Muscle of leg (tissue), 16 donors: Measurements from ENCODE around the gene TP53RK. TPM values are rescaled to one million over a fixed set of nuclear protein-coding genes. Genes with fewer than 3 reads are reported as not detected.

Experiments
- DNase-seq: peaks from one replicate; pipeline ENCODE4 v3.0.0; 2013
- H3K27ac ChIP-seq: one replicate; pipeline ENCODE4 v1.5.1; 2013; ENCODE audit warnings: mild to moderate bottlenecking, low read length, control low read depth
- H3K27me3 ChIP-seq: one replicate; pipeline ENCODE4 v1.6.1; 2013; ENCODE audit warnings: low read length; ENCODE audit not compliant: control insufficient read depth, insufficient read depth
- H3K36me3 ChIP-seq: one replicate; pipeline ENCODE4 v1.6.1; 2013; ENCODE audit warnings: low read length; ENCODE audit not compliant: control insufficient read depth, insufficient read depth
- H3K4me1 ChIP-seq: one replicate; pipeline ENCODE4 v1.6.1; 2013; ENCODE audit warnings: low read length; ENCODE audit not compliant: control insufficient read depth, insufficient read depth
- H3K4me3 ChIP-seq: one replicate; pipeline ENCODE4 v1.5.1; 2013; ENCODE audit warnings: low read length, control low read depth
- H3K9me3 ChIP-seq: replicated peaks from 2 replicates; pipeline ENCODE4 v1.6.1; 2013; ENCODE audit warnings: low read depth, low read length; ENCODE audit not compliant: control insufficient read depth
- WGBS: methylation state at CpG from one replicate; pipeline ENCODE4 v1.1.5; 2013; ENCODE audit warnings: missing lambda C conversion rate; ENCODE audit not compliant: insufficient coverage; 5-methylcytosine and 5-hydroxymethylcytosine counted together
- long read RNA-seq, 11 donors: transcript quantifications; one replicate each; lab custom pipeline, GENCODE V29; 2026
- polyA plus RNA-seq, 8 donors: library from polyadenylated mRNA; unstranded; fragments of 120-200 nt; gene quantifications; one replicate each; pipeline versions ENCODE4 v1.2.1 to v1.2.3, GENCODE V29; 2013; ENCODE audit warnings: inconsistent platforms in 1 of 8, low replicate concordance in 1 of 8; ENCODE audit not compliant: insufficient read length in 8 of 8, insufficient read depth in 1 of 8
- total RNA-seq: library from RNA; stranded (reverse); fragments of 120-200 nt; gene quantifications from one replicate; pipeline ENCODE4 v1.2.4, GENCODE V29; 2013

Gene TP53RK
- 10.3 TPM for total RNA-seq
- 10 to 100 TPM in 5 of 8 donors, 1 to 10 TPM in 3; 9.4 to 12.5 (median 10.1) TPM for polyA plus RNA-seq
- long read RNA-seq, donor 1, transcript TP53RK-202 (2 exons, 3,515 nt): major isoform, 7 of 8 reads
- long read RNA-seq, donor 1, partial matches to known transcripts: 0 of 8 reads
- long read RNA-seq, donor 1, other reads (novel, unspliced or antisense): 0 of 8 reads
- long read RNA-seq, donor 2: 0 reads
- long read RNA-seq, donor 3, transcript TP53RK-202 (2 exons, 3,515 nt): major isoform, 12 of 13 reads
- long read RNA-seq, donor 3, partial matches to known transcripts: 0 of 13 reads
- long read RNA-seq, donor 3, other reads (novel, unspliced or antisense): 0 of 13 reads
- long read RNA-seq, donor 4, transcript TP53RK-202 (2 exons, 3,515 nt): major isoform, 11 of 11 reads
- long read RNA-seq, donor 4, partial matches to known transcripts: 0 of 11 reads
- long read RNA-seq, donor 4, other reads (novel, unspliced or antisense): 0 of 11 reads
- long read RNA-seq, donor 5, transcript TP53RK-202 (2 exons, 3,515 nt): major isoform, 25 of 26 reads
- long read RNA-seq, donor 5, partial matches to known transcripts: 0 of 26 reads
- long read RNA-seq, donor 5, other reads (novel, unspliced or antisense): 0 of 26 reads
- long read RNA-seq, donor 6, transcript TP53RK-202 (2 exons, 3,515 nt): major isoform, 19 of 21 reads
- long read RNA-seq, donor 6, partial matches to known transcripts: 0 of 21 reads
- long read RNA-seq, donor 6, other reads (novel, unspliced or antisense): 0 of 21 reads
- long read RNA-seq, donor 7, transcript TP53RK-202 (2 exons, 3,515 nt): major isoform, 15 of 24 reads
- long read RNA-seq, donor 7, partial matches to known transcripts: 9 of 24 reads
- long read RNA-seq, donor 7, other reads (novel, unspliced or antisense): 0 of 24 reads
- long read RNA-seq, donor 8, transcript TP53RK-202 (2 exons, 3,515 nt): major isoform, 5 of 6 reads
- long read RNA-seq, donor 8, partial matches to known transcripts: 0 of 6 reads
- long read RNA-seq, donor 8, other reads (novel, unspliced or antisense): 0 of 6 reads
- long read RNA-seq, donor 9, partial matches to known transcripts: 0 of 4 reads
- long read RNA-seq, donor 9, other reads (novel, unspliced or antisense): 0 of 4 reads
- long read RNA-seq, donor 10, transcript TP53RK-202 (2 exons, 3,515 nt): major isoform, 12 of 19 reads
- long read RNA-seq, donor 10, partial matches to known transcripts: 6 of 19 reads
- long read RNA-seq, donor 10, other reads (novel, unspliced or antisense): 0 of 19 reads
- long read RNA-seq, donor 11, transcript TP53RK-202 (2 exons, 3,515 nt): major isoform, 7 of 7 reads
- long read RNA-seq, donor 11, partial matches to known transcripts: 0 of 7 reads
- long read RNA-seq, donor 11, other reads (novel, unspliced or antisense): 0 of 7 reads

- H3K36me3 ChIP-seq: peaks cover 6% of the 10 kb centered on the region
- no peaks in the 10 kb centered on the region for H3K9me3 ChIP-seq
- peak within 1 kb of the TSS; percentile 94 for H3K27ac ChIP-seq
- no peaks in the 10 kb centered on the region for H3K27me3 ChIP-seq
- H3K4me1 ChIP-seq: peaks cover 15% of the 10 kb centered on the region
- WGBS: under 1% methylated on average over 70 of the region's 71 CpGs
- peak within 1 kb of the TSS; percentile 79 for H3K4me3 ChIP-seq
- peak; percentile 100 for DNase-seq
These were observed at the start of gene TP53RK for GRCh38 chr20:46689082-46689753. TSS of gene TP53RK (minus strand) at chr20:46689444. CDS start at chr20:46689414, 30 bp downstream.

GRCh38 chr20:46735436-46735835 lies 46.2 kb upstream of the TP53RK start:
- Histone ChIP-seq H3K4me3 (no peak overlapping the region), H3K4me1 (no peaks in the 10 kb centered on the region), H3K36me3 (peaks cover 31% of the 10 kb centered on the region), H3K27me3 (peaks cover 5% of the 10 kb centered on the region), H3K9me3 (no peaks in the 10 kb centered on the region), H3K27ac (no peak overlapping the region)
- DNase-seq: no peak
- WGBS: no CpG with 5 or more reads among the region's 2 CpGs

- no peaks in the 10 kb centered on the region for H3K27me3 ChIP-seq
- peaks cover 54% of the 10 kb centered on the region for H3K36me3 ChIP-seq
- no peak overlapping the region for H3K27ac ChIP-seq
- DNase-seq: no peak
- no peaks in the 10 kb centered on the region for H3K9me3 ChIP-seq
- no peaks in the 10 kb centered on the region for H3K4me1 ChIP-seq
- WGBS: no CpG with 5 or more reads among the region's 4 CpGs
- no peak overlapping the region for H3K4me3 ChIP-seq
These were observed 42.5 kb upstream of the TP53RK start for GRCh38 chr20:46731770-46732169.

- 92% methylated on average over 27 of the region's 27 CpGs for WGBS
- H3K36me3 ChIP-seq: peaks cover 42% of the 10 kb centered on the region
These were observed 36.2 kb upstream of the TP53RK start for GRCh38 chr20:46725186-46726165.

GRCh38 chr20:46724343-46724959 lies 35.2 kb upstream of the TP53RK start:
- 80% methylated on average over 1 of the region's 1 CpG for WGBS
- Histone ChIP-seq H3K27me3 (no peaks in the 10 kb centered on the region), H3K27ac (no peak overlapping the region), H3K36me3 (peaks cover 39% of the 10 kb centered on the region), H3K4me3 (no peak overlapping the region), H3K4me1 (no peaks in the 10 kb centered on the region), H3K9me3 (peaks cover 14% of the 10 kb centered on the region)
- no peak for DNase-seq

More at GRCh38 chr20:46725186-46726165, 36.2 kb upstream of the TP53RK start:
- Histone ChIP-seq H3K27me3 (no peaks in the 10 kb centered on the region), H3K27ac (no peak overlapping the region), H3K9me3 (peaks cover 12% of the 10 kb centered on the region), H3K4me1 (no peaks in the 10 kb centered on the region), H3K4me3 (no peak overlapping the region)
- DNase-seq: no peak

- H3K36me3 ChIP-seq: peaks cover 32% of the 10 kb centered on the region
- WGBS: no CpG with 5 or more reads among the region's 1 CpG
- no peaks in the 10 kb centered on the region for H3K4me1 ChIP-seq
- H3K4me3 ChIP-seq: no peak overlapping the region
- no peak for DNase-seq
- no peak overlapping the region for H3K27ac ChIP-seq
- H3K27me3 ChIP-seq: no peaks in the 10 kb centered on the region
- H3K9me3 ChIP-seq: peaks cover 14% of the 10 kb centered on the region
These were observed 33.8 kb upstream of the TP53RK start for GRCh38 chr20:46723039-46723438.

- peaks cover 14% of the 10 kb centered on the region for H3K9me3 ChIP-seq
- H3K4me1 ChIP-seq: no peaks in the 10 kb centered on the region
- H3K27me3 ChIP-seq: no peaks in the 10 kb centered on the region
- 100% methylated on average over 2 of the region's 2 CpGs for WGBS
- H3K36me3 ChIP-seq: peaks cover 26% of the 10 kb centered on the region
- H3K4me3 ChIP-seq: no peak overlapping the region
- DNase-seq: no peak
- H3K27ac ChIP-seq: no peak overlapping the region
These were observed 33.2 kb upstream of the TP53RK start for GRCh38 chr20:46722450-46722849.

- no peaks in the 10 kb centered on the region for H3K4me1 ChIP-seq
- WGBS: no CpG with 5 or more reads among the region's 1 CpG
- DNase-seq: no peak
- peaks cover 19% of the 10 kb centered on the region for H3K36me3 ChIP-seq
- H3K27me3 ChIP-seq: no peaks in the 10 kb centered on the region
- no peak overlapping the region for H3K27ac ChIP-seq
- H3K4me3 ChIP-seq: no peak overlapping the region
- peaks cover 14% of the 10 kb centered on the region for H3K9me3 ChIP-seq
These were observed 32.2 kb upstream of the TP53RK start for GRCh38 chr20:46721476-46721875.
